ENCODE measurements around the gene LOC128125822.

Gene LOC128125822

GRCh38 chr6:63599243-63599642 lies 27.0 kb downstream of the LOC128125822 start:
- intact Hi-C loops (cut with DNase I; ENCODE audit: low total_unique reads): no loop called here
- Histone ChIP-seq H3K36me3 (no peaks in the 10 kb centered on the region), H3K4me3 (no peak overlapping the region), H3K9me3 (no peaks in the 10 kb centered on the region), H3K4me1 (no peaks in the 10 kb centered on the region), H3K27me3 (no peaks in the 10 kb centered on the region), H3K27ac (no peak overlapping the region)
- TF ChIP-seq POLR2AphosphoS5 (IDR thresholded peaks at IDR 0.05) (no peak), CTCF (IDR thresholded peaks at IDR 0.05) (no peak), POLR2A (IDR thresholded peaks at IDR 0.05) (no peak)
- no peak for DNase-seq (ENCODE audit: low spot score in 2 of 2)

GRCh38 chr6:63600136-63600535 lies 27.9 kb downstream of the LOC128125822 start:
- no peak for DNase-seq (ENCODE audit: low spot score in 2 of 2)
- Histone ChIP-seq H3K9me3 (no peaks in the 10 kb centered on the region), H3K27me3 (no peaks in the 10 kb centered on the region), H3K4me3 (no peak overlapping the region), H3K36me3 (no peaks in the 10 kb centered on the region), H3K27ac (no peak overlapping the region), H3K4me1 (no peaks in the 10 kb centered on the region)
- TF ChIP-seq POLR2A (IDR thresholded peaks at IDR 0.05) (no peak), CTCF (IDR thresholded peaks at IDR 0.05) (no peak), POLR2AphosphoS5 (IDR thresholded peaks at IDR 0.05) (no peak)
- intact Hi-C loops (cut with DNase I; ENCODE audit: low total_unique reads): no loop called here

- no peak for DNase-seq (ENCODE audit: low spot score in 2 of 2)
- no peaks in the 10 kb centered on the region for H3K36me3 ChIP-seq
- intact Hi-C loops (cut with DNase I; ENCODE audit: low total_unique reads): no loop called here
- no peaks in the 10 kb centered on the region for H3K27me3 ChIP-seq
- H3K27ac ChIP-seq: no peak overlapping the region
- H3K4me1 ChIP-seq: no peaks in the 10 kb centered on the region
- H3K9me3 ChIP-seq: no peaks in the 10 kb centered on the region
- no peak overlapping the region for H3K4me3 ChIP-seq
- TF ChIP-seq CTCF (IDR thresholded peaks at IDR 0.05) (no peak), POLR2AphosphoS5 (IDR thresholded peaks at IDR 0.05) (no peak), POLR2A (IDR thresholded peaks at IDR 0.05) (no peak)
Measured at GRCh38 chr6:63609231-63609630, 37.0 kb downstream of the LOC128125822 start.

GRCh38 chr6:63610944-63611343 lies 38.7 kb downstream of the LOC128125822 start:
- Histone ChIP-seq H3K27ac (no peak overlapping the region), H3K4me1 (no peaks in the 10 kb centered on the region), H3K9me3 (no peaks in the 10 kb centered on the region), H3K27me3 (no peaks in the 10 kb centered on the region), H3K4me3 (no peak overlapping the region), H3K36me3 (no peaks in the 10 kb centered on the region)
- no peak for TF ChIP-seq POLR2A (IDR thresholded peaks at IDR 0.05)
- TF ChIP-seq POLR2AphosphoS5 (IDR thresholded peaks at IDR 0.05): no peak
- no peak for TF ChIP-seq CTCF (IDR thresholded peaks at IDR 0.05)
- intact Hi-C loops (cut with DNase I; ENCODE audit: low total_unique reads): no loop called here
- DNase-seq (ENCODE audit: low spot score in 2 of 2): no peak

GRCh38 chr6:63611560-63611959 lies 39.3 kb downstream of the LOC128125822 start:
- H3K4me1 ChIP-seq: no peaks in the 10 kb centered on the region
- H3K9me3 ChIP-seq: no peaks in the 10 kb centered on the region
- intact Hi-C loops (cut with DNase I; ENCODE audit: low total_unique reads): no loop called here
- H3K27me3 ChIP-seq: no peaks in the 10 kb centered on the region
- H3K27ac ChIP-seq: no peak overlapping the region
- DNase-seq (ENCODE audit: low spot score in 2 of 2): no peak
- no peak overlapping the region for H3K4me3 ChIP-seq
- TF ChIP-seq POLR2A (IDR thresholded peaks at IDR 0.05) (no peak), CTCF (IDR thresholded peaks at IDR 0.05) (no peak), POLR2AphosphoS5 (IDR thresholded peaks at IDR 0.05) (no peak)
- H3K36me3 ChIP-seq: no peaks in the 10 kb centered on the region
